Endothelial cell of umbilical vein (primary cell): Measurements from ENCODE around the gene C2CD5. TPM values are rescaled to one million over a fixed set of nuclear protein-coding genes. Genes with fewer than 3 reads are reported as not detected.
"Not testable (repeated sequence)": the region's sequence is repeated elsewhere in the genome, so short reads cannot be mapped to it uniquely, and the experiment has no call there.

Source experiments
- BruUV-seq: library from RNA; stranded (reverse); fragments of 400-500 nt; replicated peaks from 2 replicates; lab custom pipeline; 2021; lab: Mats Ljungman, UMichigan
- CTCF ChIA-PET: fragments of 300-600, 350-600 bp; sonication (Branson Sonifier 250); formaldehyde crosslinking; loops from one replicate; lab custom pipeline; 2021; ENCODE audit warnings: antibody characterized with exemption, inconsistent platforms; lab: Charles Lee
- POLR2A ChIA-PET: fragments of 300-600, 350-600 bp; sonication (Branson Sonifier 250); formaldehyde crosslinking; loops from one replicate; lab custom pipeline; 2021; ENCODE audit warnings: antibody characterized with exemption, inconsistent platforms; lab: Charles Lee
- DNase-seq: peaks from one replicate; pipeline ENCODE4 v3.0.0-alpha.2; 2011; ENCODE audit warnings: low read depth, low spot score
- FAIRE-seq: peaks from 2 replicates; lab custom pipeline; 2011; peaks lifted over from hg19 to GRCh38; lab: Jason Lieb, UNC
- H2AFZ ChIP-seq: 2 replicates; pipeline ENCODE4 v1.6.0; 2012; ENCODE audit warnings: low read depth, low read length, control low read depth, inconsistent platforms
- H3K27ac ChIP-seq: 2 replicates; pipeline ENCODE4 v1.5.1; 2011; ENCODE audit warnings: low read depth, mild to moderate bottlenecking, control low read depth, low read length, moderate library complexity; ENCODE audit not compliant: insufficient read depth
- H3K27me3 ChIP-seq, 2 experiments: 2 replicates each; pipeline versions ENCODE4 v1.6.0 to v1.6.1; 2011; ENCODE audit warnings: low read length in 2 of 2, mixed read lengths in 1 of 2; ENCODE audit not compliant: control insufficient read depth in 2 of 2, insufficient read depth in 2 of 2
- H3K36me3 ChIP-seq, 2 experiments: 2 replicates in 1 of 2; 3 replicates in 1 of 2; pipeline ENCODE4 v1.5.1; 2011; ENCODE audit warnings: low read length in 2 of 2, mild to moderate bottlenecking in 1 of 2, moderate library complexity in 1 of 2; ENCODE audit not compliant: control insufficient read depth in 2 of 2, insufficient read depth in 2 of 2; ENCODE audit errors: extremely low read depth in 1 of 2
- H3K4me1 ChIP-seq: 3 replicates; pipeline ENCODE4 v1.5.1; 2011; ENCODE audit warnings: mild to moderate bottlenecking, low read length; ENCODE audit not compliant: control insufficient read depth, insufficient read depth; ENCODE audit errors: extremely low read depth
- H3K4me2 ChIP-seq: 2 replicates; pipeline ENCODE4 v1.6.1; 2011; ENCODE audit warnings: low read length, control low read depth, mixed read lengths; ENCODE audit not compliant: insufficient read depth
- H3K4me3 ChIP-seq, 3 experiments: fragments of 200-600 bp in 1 of 3; sonication (generic), shearing (Covaris generic) in 1 of 3; replicated peaks in 1 of 3; 2 replicates each; pipeline ENCODE4 v1.5.1; 2011 to 2016; ENCODE audit warnings: control low read depth in 3 of 3, low read length in 3 of 3, mild to moderate bottlenecking in 2 of 3, inconsistent platforms in 1 of 3, low read depth in 1 of 3, moderate library complexity in 1 of 3; ENCODE audit not compliant: insufficient read depth in 1 of 3
- H3K79me2 ChIP-seq: 2 replicates; pipeline ENCODE4 v1.6.0; 2012; ENCODE audit warnings: low read length, inconsistent platforms; ENCODE audit not compliant: control insufficient read depth, insufficient read depth
- H3K9ac ChIP-seq: replicated peaks from 2 replicates; pipeline ENCODE3; 2011; ENCODE audit warnings: low read length, control low read depth; ENCODE audit not compliant: insufficient read depth; ENCODE audit errors: extremely low read depth
- H3K9me1 ChIP-seq: replicated peaks from 3 replicates; pipeline ENCODE4 v1.6.0; 2011; ENCODE audit warnings: mild to moderate bottlenecking, low read length; ENCODE audit not compliant: control insufficient read depth, insufficient read depth; ENCODE audit errors: extremely low read depth
- H3K9me3 ChIP-seq: replicated peaks from 2 replicates; pipeline ENCODE4 v1.5.1; 2012; ENCODE audit warnings: low read length, inconsistent platforms; ENCODE audit not compliant: control insufficient read depth, insufficient read depth
- H4K20me1 ChIP-seq: replicated peaks from 2 replicates; pipeline ENCODE3; 2011; ENCODE audit warnings: mild to moderate bottlenecking, low read length; ENCODE audit not compliant: control insufficient read depth, insufficient read depth; ENCODE audit errors: extremely low read depth
- EZH2 ChIP-seq: IDR thresholded peaks from 2 replicates; pipeline ENCODE4 v1.6.1; 2012; ENCODE audit warnings: borderline replicate concordance, low read depth, mild to moderate bottlenecking, moderate library complexity, low read length, inconsistent platforms; ENCODE audit not compliant: severe bottlenecking
- FOS ChIP-seq: IDR thresholded peaks from 2 replicates; pipeline ENCODE4 v1.6.1; 2011; ENCODE audit warnings: mild to moderate bottlenecking, low read length, moderate library complexity, borderline replicate concordance; ENCODE audit not compliant: insufficient read depth
- GATA2 ChIP-seq: IDR thresholded peaks from 2 replicates; pipeline ENCODE4 v1.7.0; 2011; ENCODE audit warnings: low read depth, mild to moderate bottlenecking, moderate library complexity, mixed read lengths, low read length; ENCODE audit not compliant: insufficient read length, insufficient read depth
- JUN ChIP-seq: IDR thresholded peaks from 2 replicates; pipeline ENCODE4 v1.6.1; 2011; ENCODE audit warnings: borderline replicate concordance, low read depth; ENCODE audit not compliant: insufficient read length, insufficient read depth
- MYC ChIP-seq: IDR thresholded peaks from one replicate; pipeline ENCODE4 v1.6.1; 2011; ENCODE audit warnings: mild to moderate bottlenecking, low read depth, low read length
- POLR2A ChIP-seq: IDR thresholded peaks from 2 replicates; pipeline ENCODE4 v1.6.1; 2012; ENCODE audit warnings: low read depth, mild to moderate bottlenecking, control low read depth, low read length
- POLR2AphosphoS5 ChIP-seq: IDR thresholded peaks from 2 replicates; pipeline ENCODE4 v1.6.1; 2012; ENCODE audit warnings: low read depth, mild to moderate bottlenecking, control low read depth, low read length, moderate library complexity; ENCODE audit not compliant: insufficient read depth
- dilution Hi-C: fragments of 300-500 bp; cut with MboI; formaldehyde crosslinking; loops from one replicate; pipeline ENCODE4 v1.15.0; 2019; ENCODE audit warnings: low sequenced_read_pairs; ENCODE audit not compliant: extremely low pct_ligation_motif_present
- intact Hi-C: fragments of 100-400 bp; cut with micrococcal nuclease; formaldehyde crosslinking; loops from one replicate; pipeline ENCODE4 v1.10.0; 2022
- polyA plus RNA-seq, 4 experiments: library from polyadenylated mRNA; depleted of rRNA in 3 of 4; stranded (reverse) in 3 of 4; unstranded in 1 of 4; fragments of >200 nt; gene quantifications; 2 replicates each; pipeline versions ENCODE4 v1.2.1 to v1.2.3, GENCODE V29; 2011 to 2012; ENCODE audit warnings: missing spikeins in 1 of 4
- total RNA-seq: library from RNA; stranded (reverse); gene quantifications from 2 replicates; pipeline ENCODE4 v1.2.3, GENCODE V29; 2021
- TF ChIP-seq, protein P1 (sequence below): IDR thresholded peaks from 2 replicates; pipeline ENCODE4 v1.6.1; 2011; ENCODE audit not compliant: insufficient read depth, insufficient read length
- TF ChIP-seq, protein P2 (sequence below), 2 donors: IDR thresholded peaks; 1 replicate in 1 of 2; 2 replicates in 1 of 2; pipeline ENCODE4 v1.5.1; 2011; ENCODE audit warnings: low read length in 2 of 2, mild to moderate bottlenecking in 2 of 2, moderate library complexity in 2 of 2, control low read depth in 1 of 2, inconsistent platforms in 1 of 2, low read depth in 1 of 2; ENCODE audit not compliant: insufficient read depth in 1 of 2; ENCODE audit errors: extremely low read depth in 1 of 2

Gene C2CD5
- total and polyA plus RNA-seq, 2 donors (not counting 3 experiments of a cell fraction or from before 2014, with no cell fraction given) = 12.9 to 32.9 TPM

DNA sequence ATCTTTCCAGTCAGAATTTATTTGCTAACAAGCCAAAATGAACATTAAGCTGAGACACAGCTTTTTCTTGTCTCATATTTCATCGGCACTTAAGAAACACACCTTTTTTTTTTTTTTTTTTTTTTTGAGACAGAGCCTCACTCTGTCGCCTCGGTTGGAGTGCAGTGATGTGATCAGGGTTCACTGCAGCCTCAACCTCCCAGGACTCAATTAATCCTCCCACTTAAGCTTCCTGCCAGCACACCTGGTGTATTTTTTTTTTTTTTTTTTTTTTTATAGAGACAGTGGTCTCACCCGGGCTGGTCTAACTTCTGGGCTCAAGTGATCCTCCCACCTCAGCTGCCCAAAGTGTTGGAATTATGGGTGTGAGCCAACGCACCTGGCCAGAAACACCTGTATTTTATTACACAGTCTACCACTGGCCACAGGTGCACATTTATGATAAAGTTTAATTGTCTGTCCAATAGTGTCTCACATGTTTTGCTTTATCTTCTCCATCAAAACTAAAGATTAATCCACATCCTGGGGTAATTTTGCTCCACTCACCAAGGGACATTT, 62.7 kb downstream of the C2CD5 start:
- no peak overlapping the region for H3K9ac ChIP-seq
- H3K79me2 ChIP-seq = no peaks in the 10 kb centered on the region
- ChIA-PET CTCF (interaction anchor here (0.7 to 1.0 kb wide), 4 partner anchors 10 to 167 kb away, joined by 3 to 5 read pairs (median 3); no protein-coding TSS in a partner anchor), POLR2A (no interaction called here)
- TF ChIP-seq POLR2AphosphoS5 (no peak), GATA2 (no peak), MYC (no peak), FOS (no peak), EZH2 (no peak), POLR2A (no peak), JUN (no peak)
- TF ChIP-seq, protein P1, sequence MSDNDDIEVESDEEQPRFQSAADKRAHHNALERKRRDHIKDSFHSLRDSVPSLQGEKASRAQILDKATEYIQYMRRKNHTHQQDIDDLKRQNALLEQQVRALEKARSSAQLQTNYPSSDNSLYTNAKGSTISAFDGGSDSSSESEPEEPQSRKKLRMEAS = no peak
- TF ChIP-seq, protein P2, sequence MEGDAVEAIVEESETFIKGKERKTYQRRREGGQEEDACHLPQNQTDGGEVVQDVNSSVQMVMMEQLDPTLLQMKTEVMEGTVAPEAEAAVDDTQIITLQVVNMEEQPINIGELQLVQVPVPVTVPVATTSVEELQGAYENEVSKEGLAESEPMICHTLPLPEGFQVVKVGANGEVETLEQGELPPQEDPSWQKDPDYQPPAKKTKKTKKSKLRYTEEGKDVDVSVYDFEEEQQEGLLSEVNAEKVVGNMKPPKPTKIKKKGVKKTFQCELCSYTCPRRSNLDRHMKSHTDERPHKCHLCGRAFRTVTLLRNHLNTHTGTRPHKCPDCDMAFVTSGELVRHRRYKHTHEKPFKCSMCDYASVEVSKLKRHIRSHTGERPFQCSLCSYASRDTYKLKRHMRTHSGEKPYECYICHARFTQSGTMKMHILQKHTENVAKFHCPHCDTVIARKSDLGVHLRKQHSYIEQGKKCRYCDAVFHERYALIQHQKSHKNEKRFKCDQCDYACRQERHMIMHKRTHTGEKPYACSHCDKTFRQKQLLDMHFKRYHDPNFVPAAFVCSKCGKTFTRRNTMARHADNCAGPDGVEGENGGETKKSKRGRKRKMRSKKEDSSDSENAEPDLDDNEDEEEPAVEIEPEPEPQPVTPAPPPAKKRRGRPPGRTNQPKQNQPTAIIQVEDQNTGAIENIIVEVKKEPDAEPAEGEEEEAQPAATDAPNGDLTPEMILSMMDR (IDR thresholded peaks at IDR 0.05; ENCODE audit: extremely low read depth in 1 of 2, insufficient read depth in 1 of 2, low read depth in 1 of 2, low read length in 2 of 2) = no peak
- no peak overlapping the region for H3K4me2 ChIP-seq
- H3K9me3 ChIP-seq = no peaks in the 10 kb centered on the region
- no peak overlapping the region for H3K27ac ChIP-seq
- H3K36me3 ChIP-seq = no peaks in the 10 kb centered on the region
- dilution Hi-C loops (no loop called here), intact Hi-C loops (no loop called here)
- no TSS peak for BruUV-seq
- no peaks in the 10 kb centered on the region for H3K27me3 ChIP-seq
- no peak overlapping the region for H3K4me3 ChIP-seq
- H4K20me1 ChIP-seq = no peaks in the 10 kb centered on the region
- FAIRE-seq = no peak
- no peak for DNase-seq
- no peak overlapping the region for H2AFZ ChIP-seq
- peaks cover 11% of the 10 kb centered on the region for H3K4me1 ChIP-seq
- H3K9me1 ChIP-seq = no peaks in the 10 kb centered on the region

DNA sequence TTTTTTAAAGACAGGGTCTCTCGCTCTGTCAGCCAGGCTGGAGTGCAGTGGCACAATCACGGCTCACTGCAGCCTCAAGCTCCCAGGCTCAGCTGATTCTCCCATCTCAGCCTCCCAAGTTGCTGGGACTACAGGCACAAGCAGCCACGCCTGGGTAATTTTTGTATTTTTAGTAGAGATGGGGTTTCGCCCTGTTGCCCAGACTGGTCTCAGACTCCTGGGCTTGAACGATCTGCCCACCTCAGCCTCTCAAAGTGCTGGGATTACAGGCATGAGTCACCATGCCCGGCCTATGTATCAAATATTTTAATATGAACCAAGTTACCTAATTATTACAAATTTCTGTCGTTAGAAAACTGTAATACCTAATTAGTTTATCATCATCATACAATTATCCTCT, 63.5 kb downstream of the C2CD5 start:
- DNase-seq, H3K9ac ChIP-seq, intact Hi-C loops, H3K36me3 ChIP-seq, H3K27ac ChIP-seq, H3K4me3 ChIP-seq, H3K27me3 ChIP-seq, H3K9me3 ChIP-seq, H2AFZ ChIP-seq, FAIRE-seq, POLR2A ChIA-PET, H3K79me2 ChIP-seq, H4K20me1 ChIP-seq, BruUV-seq, H3K9me1 ChIP-seq, H3K4me2 ChIP-seq, dilution Hi-C loops: not testable (repeated sequence)
- CTCF ChIA-PET = interaction anchor here (1.0 kb wide), 1 partner anchor 21 kb away, joined by 3 read pairs; no protein-coding TSS in a partner anchor
- H3K4me1 ChIP-seq = peaks cover 11% of the 10 kb centered on the region
